GM18870 (cell line): ENCODE results near the gene NCAM2.
A peak's percentile ranks its signal among the peaks of the same experiment; 100 is the strongest.

Experiments
- ATAC-seq: cut with Tn5 transposase; IDR thresholded peaks from one replicate; pipeline ENCODE4 v1.9.1; 2021; ENCODE audit warnings: moderate library complexity; ENCODE audit not compliant: unreplicated experiment

NCAM2 gene

DNA sequence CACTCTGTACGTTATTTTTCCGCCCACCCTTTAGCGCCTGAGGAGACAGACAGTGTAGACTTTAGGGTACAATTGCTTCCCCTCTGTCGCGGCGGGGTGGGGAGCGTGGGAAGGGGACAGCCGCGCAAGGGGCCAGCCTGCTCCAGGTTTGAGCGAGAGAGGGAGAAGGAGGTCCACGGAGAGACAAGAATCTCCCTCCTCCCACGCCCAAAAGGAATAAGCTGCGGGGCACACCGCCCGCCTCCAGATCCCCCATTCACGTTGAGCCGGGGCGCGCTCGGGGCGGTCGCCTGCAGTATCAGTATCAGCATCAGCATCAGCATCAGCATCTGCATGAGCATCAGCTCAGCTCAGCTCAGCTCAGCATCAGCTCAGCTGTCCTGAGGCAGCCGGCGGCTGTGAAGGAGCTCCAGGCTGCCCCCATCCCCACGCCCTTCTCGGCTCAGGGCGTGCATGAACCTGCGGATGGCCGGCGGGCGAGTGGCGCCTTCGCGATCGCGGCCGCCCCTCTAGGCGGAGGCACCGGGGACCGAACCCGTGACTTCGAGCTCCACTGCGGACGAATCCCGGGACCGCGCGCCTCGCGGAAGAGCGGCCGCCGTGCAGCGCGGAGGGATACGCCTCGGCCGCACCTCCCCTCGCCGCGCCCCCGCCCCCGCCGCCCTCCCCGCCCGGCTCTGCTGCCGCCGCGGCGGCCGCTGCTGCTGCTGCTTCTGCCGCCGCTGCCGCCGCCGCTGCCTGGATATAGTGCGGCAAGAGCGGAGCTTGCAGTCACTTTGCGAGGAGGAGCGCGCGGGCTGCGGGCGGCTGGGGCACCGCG is at the start of gene NCAM2:
Gene NCAM2, plus strand, starts transcription at position 774 of the 820 bp plus-strand sequence.
- no peak for ATAC-seq

- no peak for ATAC-seq
Observed at GRCh38 chr21:20949884-20950283, 48.3 kb upstream of the NCAM2 start.

- ATAC-seq: no peak
Observed at GRCh38 chr21:20965816-20966215, 32.4 kb upstream of the NCAM2 start.

GRCh38 chr21:20968391-20968790 is 29.8 kb upstream of the NCAM2 start:
- ATAC-seq: no peak

GRCh38 chr21:20970691-20971090 is 27.5 kb upstream of the NCAM2 start:
- ATAC-seq: no peak

- no peak for ATAC-seq
Observed at GRCh38 chr21:20971296-20971921, 26.8 kb upstream of the NCAM2 start.

- ATAC-seq: no peak
Observed at GRCh38 chr21:20994790-20995189, 3.4 kb upstream of the NCAM2 start.

- no peak for ATAC-seq
Observed at GRCh38 chr21:20996421-20997310, 1.5 kb upstream of the NCAM2 start.

DNA sequence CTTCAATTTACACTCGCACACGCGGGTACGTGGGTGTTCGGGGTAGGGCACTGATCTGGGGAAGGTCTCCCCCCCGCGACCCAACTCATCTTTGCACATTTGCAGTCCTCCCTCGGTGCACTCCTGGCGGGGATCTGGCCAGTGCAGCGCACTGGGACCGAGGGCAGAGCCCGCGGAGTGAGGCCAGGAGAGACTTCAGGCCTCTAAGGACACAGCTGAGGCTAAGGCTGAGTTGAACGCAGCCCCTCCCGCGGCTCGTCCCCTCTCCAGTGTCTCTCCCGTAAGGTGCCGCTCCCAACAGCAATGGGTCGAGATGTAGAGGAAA is 936 bp upstream of the NCAM2 start:
- no peak for ATAC-seq

GRCh38 chr21:20998456-20998789 is 214 bp downstream of the NCAM2 start:
- no peak for ATAC-seq

GRCh38 chr21:20998886-20999285 is 677 bp downstream of the NCAM2 start:
- ATAC-seq: no peak

- peak; percentile 51 for ATAC-seq
Observed at GRCh38 chr21:20999659-21000058, 1.4 kb downstream of the NCAM2 start.

- no peak for ATAC-seq
Observed at GRCh38 chr21:21000591-21001175, 2.5 kb downstream of the NCAM2 start.

DNA sequence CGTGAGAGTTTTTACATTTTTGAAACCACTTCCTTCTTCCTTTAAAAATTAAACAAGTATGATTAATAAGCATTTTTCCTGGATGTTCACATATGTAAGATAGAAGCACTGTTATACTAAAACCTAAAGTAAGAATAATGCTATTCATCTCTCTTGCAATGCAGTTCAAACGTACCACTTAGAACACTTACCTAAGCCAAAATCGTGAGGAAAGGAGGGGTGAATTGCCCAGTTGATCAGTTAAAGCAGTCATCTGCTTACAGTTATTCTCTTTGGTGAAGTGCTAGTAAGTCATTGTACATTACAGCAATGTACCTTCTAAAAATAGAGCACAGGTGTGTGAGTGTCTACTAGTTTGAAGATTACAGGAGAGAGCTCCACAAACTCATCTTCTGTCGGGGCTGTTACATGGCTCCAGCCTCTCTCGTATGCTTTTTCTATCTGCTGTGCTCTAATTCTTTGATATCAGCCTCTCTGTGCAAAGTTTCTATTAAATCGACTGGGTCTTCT is 3.4 kb downstream of the NCAM2 start:
- no peak for ATAC-seq

DNA sequence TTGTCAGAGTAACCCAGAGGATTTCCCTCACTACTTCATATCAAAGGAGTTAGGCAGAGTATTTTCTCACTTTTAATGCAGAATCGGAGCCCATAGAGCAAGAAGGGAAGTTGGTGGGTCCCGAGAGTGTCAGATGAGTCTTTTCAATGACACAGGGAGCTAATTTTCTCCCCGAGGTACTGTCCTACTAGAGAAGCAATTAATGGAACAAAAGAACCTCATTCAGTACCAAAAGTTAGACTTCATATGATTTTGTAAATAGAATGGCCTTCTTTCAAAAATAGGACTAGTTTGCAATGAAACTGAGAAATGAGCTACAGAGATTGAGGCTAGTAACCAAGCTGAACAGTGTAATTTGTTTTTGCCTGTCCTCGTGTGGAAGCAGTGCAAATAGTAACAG is 3.9 kb downstream of the NCAM2 start:
- ATAC-seq: no peak

GRCh38 chr21:21003701-21004100 is 5.5 kb downstream of the NCAM2 start:
- ATAC-seq: no peak

DNA sequence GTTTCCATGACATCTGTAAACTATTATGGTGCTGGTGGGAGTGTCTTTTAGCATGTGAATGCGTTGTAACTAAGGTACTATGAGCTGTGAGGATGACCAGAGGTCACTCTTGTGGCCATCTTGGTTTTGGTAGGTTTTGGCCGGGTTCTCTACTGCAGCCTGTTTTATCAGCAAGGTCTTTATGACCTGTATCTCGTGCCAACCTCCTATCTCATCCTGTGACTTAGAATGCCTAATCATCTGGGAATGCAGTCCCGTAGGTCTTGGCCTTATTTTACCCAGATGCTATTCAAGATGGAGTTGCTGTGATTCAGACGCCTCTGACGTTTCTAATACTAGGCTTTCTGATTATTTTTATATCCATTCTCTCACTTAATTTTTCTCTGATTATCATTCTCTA is 9.4 kb downstream of the NCAM2 start:
- no peak for ATAC-seq

DNA sequence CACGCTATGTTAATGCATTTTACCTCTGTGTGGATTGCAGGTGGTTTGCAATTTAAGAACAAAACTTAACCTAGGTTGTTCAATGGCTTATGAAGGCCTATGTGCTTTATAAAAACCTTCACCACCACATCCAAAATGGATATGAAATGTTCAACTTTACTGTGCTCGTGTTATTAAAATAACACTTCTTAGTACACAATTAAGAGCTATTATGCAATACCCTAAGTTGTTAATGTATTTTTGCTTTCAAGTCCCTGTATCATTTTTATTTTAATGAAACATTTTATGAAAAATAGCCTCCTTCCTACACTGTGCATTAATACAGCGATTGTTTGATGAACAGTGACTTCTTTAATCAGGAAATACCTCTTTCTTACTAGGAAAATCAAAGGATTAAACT is 12.0 kb downstream of the NCAM2 start:
- ATAC-seq: no peak

DNA sequence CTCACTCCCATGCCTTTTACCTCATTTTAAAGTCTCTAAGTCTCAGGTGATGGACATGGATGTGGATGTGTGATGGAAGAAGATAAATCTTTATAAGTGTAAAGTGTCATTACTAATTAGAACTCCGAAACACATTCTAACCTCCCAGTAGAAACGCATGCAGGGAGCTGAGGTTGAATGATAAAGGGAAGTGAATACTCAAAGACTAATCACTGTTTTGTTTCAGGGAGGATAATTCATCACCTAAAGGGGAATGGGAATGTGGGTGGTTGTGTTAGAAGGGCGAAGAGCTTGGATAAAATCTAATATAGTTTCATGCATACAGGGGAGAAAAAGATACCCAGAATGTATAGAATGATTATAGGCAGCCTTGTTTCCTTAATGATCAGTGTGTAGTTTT is 12.5 kb downstream of the NCAM2 start:
- no peak for ATAC-seq

DNA sequence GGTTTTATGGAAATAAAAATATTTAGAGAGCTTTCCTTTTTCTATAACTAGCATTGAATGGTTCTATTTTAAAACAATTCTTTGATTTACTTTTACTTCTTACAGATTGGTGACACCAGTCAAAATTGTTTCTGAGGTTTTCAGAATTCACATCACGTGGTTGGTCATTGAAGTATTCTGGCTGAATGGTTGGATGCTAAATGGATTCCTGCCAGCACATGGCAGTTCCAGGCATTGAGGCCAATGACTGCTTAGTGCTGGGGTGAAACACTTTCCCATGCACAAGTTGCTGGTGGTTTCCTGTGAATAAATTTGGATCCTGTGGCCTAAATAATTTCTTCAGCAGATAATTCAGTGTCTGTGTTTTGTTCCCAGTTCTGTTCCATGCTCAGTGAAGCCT is 20.6 kb downstream of the NCAM2 start:
- no peak for ATAC-seq

- ATAC-seq: no peak
Observed at GRCh38 chr21:21019681-21020080, 21.5 kb downstream of the NCAM2 start.
